NCI-H1694 (cell line): ENCODE measurements around the gene P4HB.
A peak's percentile ranks its signal among the peaks of the same experiment; 100 is the strongest.

Experiments used
- DNase-seq: peaks from one replicate; lab custom pipeline; 2025; lab: John Stamatoyannopoulos, UW

P4HB gene

GRCh38 chr17:81868674-81869220, 8.4 kb upstream of the P4HB start:
- DNase-seq, result no peak

- DNase-seq, result no peak
Observed at GRCh38 chr17:81867991-81868673, 7.8 kb upstream of the P4HB start.

- DNase-seq, result no peak
Observed at GRCh38 chr17:81867170-81867990, 7.0 kb upstream of the P4HB start.

- no peak for DNase-seq
Observed at GRCh38 chr17:81866440-81867169, 6.3 kb upstream of the P4HB start.

GRCh38 chr17:81865733-81866439, 5.6 kb upstream of the P4HB start:
- DNase-seq, result no peak

- DNase-seq, result no peak
Observed at GRCh38 chr17:81865358-81865732, 5.0 kb upstream of the P4HB start.

- no peak for DNase-seq
Observed at GRCh38 chr17:81863833-81864768, 3.8 kb upstream of the P4HB start.

GRCh38 chr17:81863123-81863675, 2.9 kb upstream of the P4HB start:
- no peak for DNase-seq

- peak; percentile 100 for DNase-seq
Observed at GRCh38 chr17:81860756-81861568, 627 bp upstream of the P4HB start.

- no peak for DNase-seq
Observed at GRCh38 chr17:81858967-81859905, 1.1 kb downstream of the P4HB start.

- DNase-seq, result no peak
Observed at GRCh38 chr17:81858170-81858966, 2.0 kb downstream of the P4HB start.

GRCh38 chr17:81854974-81855774, 5.2 kb downstream of the P4HB start:
- no peak for DNase-seq

- no peak for DNase-seq
Observed at GRCh38 chr17:81852237-81852636, 8.1 kb downstream of the P4HB start.

- no peak for DNase-seq
Observed at GRCh38 chr17:81851423-81851822, 8.9 kb downstream of the P4HB start.

- no peak for DNase-seq
Observed at GRCh38 chr17:81849457-81849856, 10.9 kb downstream of the P4HB start.

GRCh38 chr17:81846743-81847689, 13.3 kb downstream of the P4HB start:
- no peak for DNase-seq
